H1 (cell line): ENCODE measurements around the gene HDX. TPM values are rescaled to one million over a fixed set of nuclear protein-coding genes. Genes with fewer than 3 reads are reported as not detected.

Experiments
- CTCF ChIA-PET: fragments of 300-600 bp; sonication (Branson Sonifier 250); formaldehyde crosslinking; loops from one replicate; lab custom pipeline; 2021; ENCODE audit not compliant: partially characterized antibody; lab: Charles Lee
- POLR2A ChIA-PET: fragments of 300-600 bp; sonication (Branson Sonifier 250); formaldehyde crosslinking; loops from one replicate; lab custom pipeline; 2021; ENCODE audit warnings: inconsistent platforms; ENCODE audit not compliant: partially characterized antibody; lab: Charles Lee
- DNase-seq, 2 experiments: peaks; one replicate each; pipeline versions ENCODE4 v3.0.0 to v3.0.0-alpha.2; 2010 to 2022; ENCODE audit warnings: low spot score in 2 of 2, low read depth in 1 of 2, mixed read lengths in 1 of 2
- FAIRE-seq: peaks from 2 replicates; lab custom pipeline; 2011; peaks lifted over from hg19 to GRCh38; lab: Jason Lieb, UNC
- H2AFZ ChIP-seq: 2 replicates; pipeline ENCODE4 v1.8.1; 2012; ENCODE audit warnings: low read length, inconsistent platforms
- H2AK5ac ChIP-seq: 2 replicates; pipeline ENCODE4 v1.6.1; 2013; ENCODE audit warnings: low read depth, low read length
- H2BK120ac ChIP-seq: replicated peaks from 2 replicates; pipeline ENCODE3; 2013; ENCODE audit warnings: low read depth, low read length, inconsistent platforms
- H2BK12ac ChIP-seq: 2 replicates; pipeline ENCODE4 v1.6.1; 2013; ENCODE audit warnings: low read depth, low read length
- H2BK15ac ChIP-seq: 2 replicates; pipeline ENCODE4 v1.6.1; 2013; ENCODE audit warnings: low read length
- H2BK20ac ChIP-seq: 2 replicates; pipeline ENCODE4 v1.6.1; 2013; ENCODE audit warnings: low read length
- H2BK5ac ChIP-seq: 2 replicates; pipeline ENCODE4 v1.6.1; 2013; ENCODE audit warnings: low read depth, low read length
- H3K14ac ChIP-seq: 2 replicates; pipeline ENCODE4 v1.6.1; 2013; ENCODE audit warnings: inconsistent platforms; ENCODE audit not compliant: insufficient read length
- H3K18ac ChIP-seq: 2 replicates; pipeline ENCODE4 v1.6.1; 2013; ENCODE audit warnings: low read length; ENCODE audit errors: extremely low read depth
- H3K23ac ChIP-seq: 2 replicates; pipeline ENCODE4 v1.6.1; 2013; ENCODE audit warnings: inconsistent platforms; ENCODE audit not compliant: insufficient read length
- H3K23me2 ChIP-seq: 2 replicates; pipeline ENCODE4 v1.6.1; 2013; ENCODE audit warnings: low read depth, low read length
- H3K27ac ChIP-seq: 2 replicates; pipeline ENCODE4 v1.6.1; 2011; ENCODE audit warnings: low read depth, low read length, inconsistent platforms
- H3K27me3 ChIP-seq, 4 experiments: replicated peaks in 1 of 4; 1 replicate in 1 of 4; 2 replicates in 3 of 4; pipeline versions ENCODE4 v1.6.1 to v1.8.1; 2011 to 2013; ENCODE audit warnings: low read length in 3 of 4, mild to moderate bottlenecking in 3 of 4, inconsistent platforms in 2 of 4, mixed read lengths in 2 of 4, moderate library complexity in 1 of 4; ENCODE audit not compliant: control insufficient read depth in 3 of 4, insufficient read depth in 3 of 4; ENCODE audit errors: extremely low read depth in 1 of 4
- H3K36me3 ChIP-seq, 4 experiments: 2 replicates each; pipeline versions ENCODE4 v1.6.1 to v1.8.1; 2011 to 2013; ENCODE audit warnings: mild to moderate bottlenecking in 4 of 4, low read length in 3 of 4, moderate library complexity in 2 of 4, control low read depth in 1 of 4, inconsistent platforms in 1 of 4; ENCODE audit not compliant: insufficient read depth in 4 of 4, control insufficient read depth in 2 of 4
- H3K4ac ChIP-seq: replicated peaks from 2 replicates; pipeline ENCODE3; 2013; ENCODE audit warnings: low read length, low read depth, mixed read lengths, inconsistent platforms; ENCODE audit not compliant: insufficient read length
- H3K4me1 ChIP-seq, 4 experiments: replicated peaks in 1 of 4; 1 replicate in 1 of 4; 2 replicates in 3 of 4; pipeline versions ENCODE4 v1.6.1 to v1.8.1; 2011 to 2013; ENCODE audit warnings: low read length in 3 of 4, inconsistent platforms in 2 of 4, mixed read lengths in 1 of 4; ENCODE audit not compliant: insufficient read depth in 4 of 4, control insufficient read depth in 3 of 4
- H3K4me2 ChIP-seq, 2 experiments: 2 replicates each; pipeline versions ENCODE4 v1.6.1 to v1.8.1; 2011 to 2013; ENCODE audit warnings: low read depth in 2 of 2, low read length in 2 of 2, control low read depth in 1 of 2, inconsistent platforms in 1 of 2, mild to moderate bottlenecking in 1 of 2; ENCODE audit not compliant: insufficient read depth in 1 of 2
- H3K4me3 ChIP-seq, 4 experiments: fragments of 200-600, 300-600 bp in 1 of 4; sonication (generic), shearing (Covaris generic), sonication (Bioruptor Twin) in 1 of 4; 2 replicates each; pipeline versions ENCODE4 v1.5.1 to v1.8.1; 2011 to 2016; ENCODE audit warnings: low read length in 4 of 4, low read depth in 3 of 4, control low read depth in 2 of 4, inconsistent platforms in 2 of 4, mild to moderate bottlenecking in 2 of 4, mixed read lengths in 1 of 4, moderate library complexity in 1 of 4; ENCODE audit not compliant: insufficient read depth in 2 of 4; ENCODE audit errors: extremely low read depth in 1 of 4
- H3K56ac ChIP-seq: replicated peaks from 2 replicates; pipeline ENCODE3; 2013; ENCODE audit warnings: low read depth, mild to moderate bottlenecking, mixed read lengths, low read length, inconsistent platforms; ENCODE audit not compliant: insufficient read length
- H3K79me1 ChIP-seq: 2 replicates; pipeline ENCODE4 v1.6.1; 2013; ENCODE audit warnings: low read depth, low read length, control low read depth
- H3K79me2 ChIP-seq, 2 experiments: 2 replicates each; pipeline versions ENCODE4 v1.6.1 to v1.8.1; 2012 to 2013; ENCODE audit warnings: low read length in 2 of 2, mild to moderate bottlenecking in 2 of 2, inconsistent platforms in 1 of 2; ENCODE audit not compliant: insufficient read depth in 2 of 2, control insufficient read depth in 1 of 2
- H3K9ac ChIP-seq, 4 experiments: replicated peaks in 1 of 4; 1 replicate in 1 of 4; 2 replicates in 3 of 4; pipeline versions ENCODE4 v1.6.1 to v1.8.1; 2011 to 2013; ENCODE audit warnings: low read depth in 3 of 4, low read length in 3 of 4, control low read depth in 2 of 4, mild to moderate bottlenecking in 2 of 4, moderate library complexity in 2 of 4, inconsistent platforms in 1 of 4; ENCODE audit errors: extremely low read depth in 1 of 4
- H3K9me3 ChIP-seq, 2 experiments: 2 replicates each; pipeline versions ENCODE4 v1.6.1 to v1.8.1; 2012 to 2013; ENCODE audit warnings: mild to moderate bottlenecking in 2 of 2, moderate library complexity in 2 of 2, control low read depth in 1 of 2, inconsistent platforms in 1 of 2, low read depth in 1 of 2, low read length in 1 of 2, mixed read lengths in 1 of 2; ENCODE audit not compliant: insufficient read depth in 2 of 2
- H4K20me1 ChIP-seq, 2 experiments: replicated peaks in 1 of 2; 2 replicates each; pipeline versions ENCODE3 to v1.8.1; 2011 to 2013; ENCODE audit warnings: inconsistent platforms in 2 of 2, low read length in 2 of 2, mild to moderate bottlenecking in 1 of 2; ENCODE audit not compliant: insufficient read depth in 2 of 2, control insufficient read depth in 1 of 2
- H4K5ac ChIP-seq: 2 replicates; pipeline ENCODE4 v1.6.1; 2013; ENCODE audit warnings: low read length, low read depth, mixed read lengths, inconsistent platforms; ENCODE audit not compliant: insufficient read length
- H4K8ac ChIP-seq: 2 replicates; pipeline ENCODE4 v1.8.0; 2013; ENCODE audit warnings: mild to moderate bottlenecking, moderate library complexity, low read length, inconsistent platforms; ENCODE audit not compliant: insufficient read depth; ENCODE audit errors: extremely low read depth
- H4K91ac ChIP-seq: replicated peaks from 2 replicates; pipeline ENCODE3; 2013; ENCODE audit warnings: low read length, mixed read lengths, inconsistent platforms; ENCODE audit not compliant: insufficient read length
- TAF7 ChIP-seq: optimal IDR thresholded peaks from 2 replicates; pipeline ENCODE3; 2011; ENCODE audit warnings: low read depth, mild to moderate bottlenecking, inconsistent platforms, low read length, moderate library complexity, borderline replicate concordance
- WGBS, 2 experiments: shearing (Covaris generic) in 1 of 2; methylation state at CpG; one replicate each; pipeline versions ENCODE4 v1.1.6 to v1.1.7; 2013 to 2015; ENCODE audit warnings: low lambda C conversion rate in 2 of 2, mixed read lengths in 2 of 2, inconsistent platforms in 1 of 2, low coverage in 1 of 2, missing lambda C conversion rate in 1 of 2; ENCODE audit not compliant: insufficient replicate concordance in 2 of 2, insufficient coverage in 1 of 2, insufficient read length in 1 of 2; ENCODE audit errors: extremely low coverage in 1 of 2, missing lambda C conversion rate in 1 of 2; 5-methylcytosine and 5-hydroxymethylcytosine counted together
- polyA plus RNA-seq, 7 experiments: library from polyadenylated mRNA; depleted of rRNA in 3 of 7; stranded (reverse) in 5 of 7; unstranded in 2 of 7; fragments of >200 nt in 5 of 7; fragments of 200-250 nt in 2 of 7; gene quantifications; 1 replicate in 5 of 7; 2 replicates in 1 of 7; 4 replicates in 1 of 7; pipeline versions ENCODE4 v1.2.1 to v1.2.3, GENCODE V29; 2011 to 2013; ENCODE audit warnings: missing spikeins in 2 of 7, mixed read lengths in 2 of 7
- total RNA-seq: library from RNA; stranded (reverse); fragmentation: NEBNext Ultra II Directional; extraction: Animal tissue kit (Norgen Biotek cat#: 25700); gene quantifications from 2 replicates; pipeline ENCODE4 v1.2.1, GENCODE V29; 2021

Gene HDX
- total and polyA plus RNA-seq, 2 of the 8 experiments (the other 6 are each of a cell fraction or from before 2014, with no cell fraction given) = 0.54 to 10.2 TPM

- no peak overlapping the region; the same call in 1 of the 2 replicates for H3K18ac ChIP-seq
- no peak overlapping the region for H3K56ac ChIP-seq
- H2BK5ac ChIP-seq = no peak overlapping the region
- no peak overlapping the region for H2AK5ac ChIP-seq
- no peak overlapping the region for H2BK12ac ChIP-seq
- 84% methylated on average over 3 of the region's 3 CpGs; no CpG with 5 or more reads in 1 of the 2 experiments for WGBS, 2 experiments
- H4K8ac ChIP-seq = no peak overlapping the region
- no peaks in the 10 kb centered on the region for H3K9me3 ChIP-seq
- H4K5ac ChIP-seq = no peak overlapping the region
- H3K9ac ChIP-seq = no peak overlapping the region
- ChIA-PET POLR2A (no interaction called here), CTCF (interaction anchor here (1.0 kb wide), 1 partner anchor 20 kb away, joined by 3 read pairs; no protein-coding TSS in a partner anchor)
- H2BK120ac ChIP-seq = no peak overlapping the region
- H3K27ac ChIP-seq = no peak overlapping the region
- no peaks in the 10 kb centered on the region for H4K20me1 ChIP-seq
- no peak overlapping the region for H4K91ac ChIP-seq
- H3K36me3 ChIP-seq = no peaks in the 10 kb centered on the region
- DNase-seq = no peak
- H3K23ac ChIP-seq = no peak overlapping the region
- H3K4me1 ChIP-seq = no peaks in the 10 kb centered on the region; a peak in 1 of 7 replicates
- no peak overlapping the region for H3K14ac ChIP-seq
- no peak for FAIRE-seq
- H3K4me3 ChIP-seq = no peak overlapping the region
- no peak overlapping the region for H2BK20ac ChIP-seq
- H3K4me2 ChIP-seq = no peak overlapping the region
- no peak overlapping the region for H2BK15ac ChIP-seq
- H3K23me2 ChIP-seq = no peaks in the 10 kb centered on the region
- no peaks in the 10 kb centered on the region for H3K79me1 ChIP-seq
- H2AFZ ChIP-seq = no peak overlapping the region
- H3K79me2 ChIP-seq = no peaks in the 10 kb centered on the region
- no peaks in the 10 kb centered on the region for H3K27me3 ChIP-seq
- no peak overlapping the region for H3K4ac ChIP-seq
- no peak for TF ChIP-seq TAF7
Observed at GRCh38 chrX:84320023-84320422, 182.2 kb downstream of the HDX start.
